ENCODE results near the gene SEMA3F.

Gene SEMA3F

DNA sequence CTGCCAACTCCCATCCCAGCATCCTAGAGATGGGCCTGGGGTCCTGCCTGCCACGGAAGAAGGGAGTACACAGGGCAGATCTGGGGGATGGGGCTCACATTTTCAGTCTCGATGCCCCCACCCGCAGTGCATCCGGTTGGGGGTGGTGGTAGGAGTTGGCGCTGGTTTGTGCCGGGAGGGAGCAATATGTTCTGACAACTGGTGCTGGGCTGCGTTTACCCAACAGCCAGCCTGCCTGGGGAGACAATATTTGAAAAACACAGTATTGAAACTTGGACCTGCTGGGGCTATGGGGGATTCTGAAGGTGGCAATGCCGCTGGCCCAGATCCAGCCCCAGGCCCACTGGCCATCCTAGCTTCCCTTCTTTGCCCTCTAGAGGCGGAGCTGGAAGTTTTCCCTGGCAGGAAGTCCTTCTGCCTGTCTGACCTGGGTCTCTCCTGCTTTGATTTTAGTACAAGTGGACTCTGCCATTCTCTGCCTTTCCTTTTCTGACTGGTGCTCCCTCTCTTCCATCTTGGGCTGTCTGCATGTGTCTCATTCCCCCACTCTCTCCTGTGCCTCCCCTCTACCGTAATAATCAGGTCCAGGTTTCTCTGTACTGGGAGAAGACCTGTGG, 3.5 kb downstream of the SEMA3F start:
- H3K4me3 ChIP-seq (replicated peaks in 1 of 2; ENCODE audit: low read depth in 2 of 2, low read length in 2 of 2): no peak overlapping the region
- no peak for DNase-seq (ENCODE audit: low read depth in 2 of 2)
- TF ChIP-seq, protein P1, sequence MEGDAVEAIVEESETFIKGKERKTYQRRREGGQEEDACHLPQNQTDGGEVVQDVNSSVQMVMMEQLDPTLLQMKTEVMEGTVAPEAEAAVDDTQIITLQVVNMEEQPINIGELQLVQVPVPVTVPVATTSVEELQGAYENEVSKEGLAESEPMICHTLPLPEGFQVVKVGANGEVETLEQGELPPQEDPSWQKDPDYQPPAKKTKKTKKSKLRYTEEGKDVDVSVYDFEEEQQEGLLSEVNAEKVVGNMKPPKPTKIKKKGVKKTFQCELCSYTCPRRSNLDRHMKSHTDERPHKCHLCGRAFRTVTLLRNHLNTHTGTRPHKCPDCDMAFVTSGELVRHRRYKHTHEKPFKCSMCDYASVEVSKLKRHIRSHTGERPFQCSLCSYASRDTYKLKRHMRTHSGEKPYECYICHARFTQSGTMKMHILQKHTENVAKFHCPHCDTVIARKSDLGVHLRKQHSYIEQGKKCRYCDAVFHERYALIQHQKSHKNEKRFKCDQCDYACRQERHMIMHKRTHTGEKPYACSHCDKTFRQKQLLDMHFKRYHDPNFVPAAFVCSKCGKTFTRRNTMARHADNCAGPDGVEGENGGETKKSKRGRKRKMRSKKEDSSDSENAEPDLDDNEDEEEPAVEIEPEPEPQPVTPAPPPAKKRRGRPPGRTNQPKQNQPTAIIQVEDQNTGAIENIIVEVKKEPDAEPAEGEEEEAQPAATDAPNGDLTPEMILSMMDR (IDR thresholded peaks at IDR 0.05; ENCODE audit: low read depth, low read length): no peak

DNA sequence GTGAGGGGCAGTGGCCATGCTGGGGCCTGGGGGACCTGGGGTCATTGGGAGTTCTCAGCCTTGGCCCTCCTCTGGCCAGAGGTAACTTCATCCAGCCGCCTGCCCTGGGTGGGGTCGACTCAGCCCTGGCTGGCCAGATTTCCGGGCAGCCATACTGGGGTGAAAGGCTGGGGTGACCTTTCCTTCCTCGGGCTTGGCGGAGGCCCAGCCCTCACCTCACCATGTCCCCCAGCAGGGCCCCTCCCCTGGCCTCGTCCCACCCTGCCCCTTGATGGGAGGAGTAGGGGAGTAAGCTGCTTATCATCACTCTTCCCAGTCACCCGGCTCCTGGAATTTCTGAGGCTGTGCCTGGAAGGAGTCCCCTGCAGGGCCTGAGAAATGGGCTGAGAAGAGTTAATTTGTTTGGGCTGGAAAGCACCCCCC, 5.4 kb downstream of the SEMA3F start:
- DNase-seq (ENCODE audit: low read depth in 2 of 2): peak in 1 of 2 donors; percentile 68
- H3K4me3 ChIP-seq (replicated peaks in 1 of 2; ENCODE audit: low read depth in 2 of 2, low read length in 2 of 2): no peak overlapping the region
- TF ChIP-seq, protein P1 (IDR thresholded peaks at IDR 0.05; ENCODE audit: low read depth, low read length): no peak

DNA sequence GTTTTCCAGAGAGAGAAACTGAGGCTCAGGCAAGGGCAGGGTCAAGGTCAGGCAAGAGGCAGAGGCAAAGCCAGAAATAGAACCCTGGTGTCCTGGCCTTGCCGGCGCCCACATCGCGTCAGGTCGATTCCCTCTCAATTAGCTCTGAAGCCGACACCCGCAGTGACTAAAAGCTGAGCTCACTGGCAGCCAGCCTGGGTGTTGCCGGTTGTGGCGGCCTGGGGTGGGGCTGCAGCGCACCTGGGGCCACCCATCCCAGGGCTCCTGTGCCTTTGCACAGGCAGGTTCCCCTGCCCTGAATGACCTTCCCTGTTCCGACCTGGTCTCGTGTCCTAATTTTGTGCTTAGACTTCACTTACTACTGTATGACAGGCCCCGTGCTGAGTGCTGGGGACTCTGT, 6.2 kb downstream of the SEMA3F start:
- no peak overlapping the region for H3K4me3 ChIP-seq (replicated peaks in 1 of 2; ENCODE audit: low read depth in 2 of 2, low read length in 2 of 2)
- DNase-seq (ENCODE audit: low read depth in 2 of 2): no peak
- TF ChIP-seq, protein P1 (IDR thresholded peaks at IDR 0.05; ENCODE audit: low read depth, low read length): no peak

DNA sequence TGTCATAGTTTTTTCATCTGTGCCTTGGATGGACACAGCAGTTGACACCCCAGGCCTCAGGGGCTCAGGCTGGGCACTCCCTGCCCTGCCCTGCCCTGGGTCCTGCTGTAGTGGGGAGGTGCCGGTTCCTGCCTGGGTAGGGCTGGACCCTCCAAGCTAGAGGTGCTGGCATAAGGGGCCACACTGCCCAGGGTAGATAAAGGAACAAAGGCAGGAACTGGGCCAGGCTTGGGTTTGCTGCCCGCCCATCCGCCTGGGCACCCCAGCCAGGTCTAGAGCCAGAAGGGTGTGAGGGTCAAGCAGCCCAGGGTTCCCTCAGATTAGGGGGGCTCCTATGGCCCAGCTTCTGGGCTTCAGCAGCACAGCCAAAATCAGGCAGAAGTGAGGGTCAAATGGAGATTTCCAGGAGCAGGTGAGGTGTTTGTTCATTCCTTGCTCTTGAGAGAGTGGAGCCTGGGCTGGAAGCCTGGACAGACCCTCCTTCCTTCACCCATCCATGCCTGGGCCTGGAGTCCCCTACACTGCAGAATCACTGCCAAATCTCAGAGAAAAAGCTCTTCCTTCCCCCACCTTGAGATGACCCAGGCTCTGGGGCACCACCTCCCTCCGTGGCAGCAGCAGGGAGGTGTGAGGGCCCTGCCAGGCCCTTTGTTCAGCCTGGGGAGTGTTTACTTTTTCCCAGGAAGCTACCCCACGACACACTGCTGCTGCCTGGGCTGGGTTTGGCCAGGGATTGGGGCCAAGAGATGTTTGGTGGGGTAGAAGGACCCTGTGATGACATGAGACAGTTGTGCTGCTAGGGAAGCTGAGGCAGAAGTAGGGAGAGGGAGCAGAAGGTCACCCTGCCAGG, 7.1 kb downstream of the SEMA3F start:
- TF ChIP-seq, protein P1 (IDR thresholded peaks at IDR 0.05; ENCODE audit: low read depth, low read length): no peak
- H3K4me3 ChIP-seq (replicated peaks in 1 of 2; ENCODE audit: low read depth in 2 of 2, low read length in 2 of 2): no peak overlapping the region
- no peak for DNase-seq (ENCODE audit: low read depth in 2 of 2)

DNA sequence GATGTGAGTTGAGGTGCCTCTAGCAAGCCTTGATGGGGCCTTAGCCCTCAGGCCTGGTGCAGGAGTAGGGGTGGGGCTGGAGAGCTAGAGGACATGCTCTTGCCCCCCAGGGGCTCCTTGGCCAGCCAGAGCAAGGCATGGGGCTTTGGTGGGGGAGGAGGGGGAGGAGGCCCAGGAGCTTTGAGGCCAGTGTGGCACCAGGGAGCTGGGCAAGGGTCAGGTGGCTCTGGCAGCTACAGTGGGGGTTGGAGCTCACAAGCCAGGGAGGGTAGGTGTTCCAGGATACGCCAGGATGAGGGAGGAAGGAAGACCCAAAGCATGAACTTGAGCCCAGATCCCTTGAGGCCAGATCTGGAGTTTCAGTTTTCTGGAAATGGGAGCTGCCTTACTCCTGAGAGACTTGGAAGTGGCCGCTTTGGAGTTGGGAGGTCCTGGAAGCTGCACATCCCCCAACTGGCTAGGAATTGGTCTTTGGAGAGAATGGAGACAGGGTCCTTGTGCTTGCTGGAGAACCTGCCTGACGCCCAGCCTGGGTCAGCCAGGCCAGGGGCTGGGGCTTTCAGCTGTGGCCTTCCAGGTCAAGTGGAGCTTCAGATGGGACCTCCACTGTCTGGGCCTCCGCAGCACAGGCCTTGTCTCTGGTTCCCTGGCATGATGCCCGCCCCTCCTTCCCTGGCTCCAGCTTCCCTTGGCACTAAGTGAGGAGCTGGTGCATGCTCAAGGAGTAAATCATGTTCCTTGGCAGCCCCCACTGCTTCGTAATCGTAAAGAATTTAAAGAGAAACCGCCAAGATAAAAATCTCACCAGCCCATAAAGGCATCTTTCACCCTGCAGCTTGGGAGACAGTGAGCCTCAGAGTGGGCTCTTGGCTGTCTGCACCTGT, 8.7 kb downstream of the SEMA3F start:
- DNase-seq (ENCODE audit: low read depth in 2 of 2): peak; percentile 94
- TF ChIP-seq, protein P1 (IDR thresholded peaks at IDR 0.05; ENCODE audit: low read depth, low read length): no peak
- no peak overlapping the region for H3K4me3 ChIP-seq (replicated peaks in 1 of 2; ENCODE audit: low read depth in 2 of 2, low read length in 2 of 2)

DNA sequence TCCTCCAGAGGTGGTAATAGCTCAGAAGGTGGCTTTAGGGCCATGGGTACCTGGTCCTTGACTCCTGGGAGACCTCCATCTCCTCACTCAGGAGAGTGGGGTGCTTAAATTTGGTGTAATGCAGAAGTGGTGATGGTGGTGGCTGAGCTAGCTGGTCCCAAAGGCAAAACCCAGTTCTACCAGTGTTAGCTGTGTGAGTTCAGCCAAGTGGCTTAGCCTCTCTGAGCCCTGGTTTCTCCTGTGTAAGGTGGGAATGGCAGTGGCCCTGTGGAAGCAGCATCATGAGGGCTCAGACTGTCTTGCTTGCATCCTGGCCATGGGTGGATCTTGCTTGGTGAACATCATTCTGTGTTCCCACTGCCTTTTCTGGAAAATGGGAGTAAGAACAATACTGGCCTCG, 9.4 kb downstream of the SEMA3F start:
- TF ChIP-seq, protein P1 (IDR thresholded peaks at IDR 0.05; ENCODE audit: low read depth, low read length): no peak
- no peak overlapping the region for H3K4me3 ChIP-seq (replicated peaks in 1 of 2; ENCODE audit: low read depth in 2 of 2, low read length in 2 of 2)
- DNase-seq (ENCODE audit: low read depth in 2 of 2): no peak
